OCI-LY7 (cell line): Measurements from ENCODE around the gene CNTN1. TPM values are rescaled to one million over a fixed set of nuclear protein-coding genes. Genes with fewer than 3 reads are reported as not detected.

ENCODE experiments used
- BruUV-seq: library from RNA; stranded (reverse); fragments of 400-500 nt; replicated peaks from 2 replicates; lab custom pipeline; 2021; lab: Mats Ljungman, UMichigan
- CTCF ChIA-PET: fragments of 300-600 bp; sonication (Branson Sonifier 250); formaldehyde crosslinking; loops from one replicate; lab custom pipeline; 2022; ENCODE audit warnings: antibody characterized with exemption; ENCODE audit not compliant: unreplicated experiment; lab: Charles Lee
- POLR2A ChIA-PET: fragments of 300-600 bp; sonication (Branson Sonifier 250); formaldehyde crosslinking; loops from one replicate; lab custom pipeline; 2022; ENCODE audit warnings: antibody characterized with exemption; lab: Charles Lee
- DNase-seq: peaks from one replicate; pipeline ENCODE4 v3.0.0-alpha.2; 2015; ENCODE audit warnings: low spot score
- H2AFZ ChIP-seq: fragments of 200-600 bp; sonication (generic), shearing (Covaris generic); 2 replicates; pipeline ENCODE4 v1.6.1; 2014; ENCODE audit warnings: mild to moderate bottlenecking, antibody characterized with exemption, low read length, moderate library complexity
- H3K27ac ChIP-seq: fragments of 200-600 bp; sonication (generic); 2 replicates; pipeline ENCODE4 v1.5.1; 2014; ENCODE audit warnings: mixed run types, low read depth, mild to moderate bottlenecking, moderate library complexity, low read length, inconsistent platforms; ENCODE audit not compliant: poor library complexity, severe bottlenecking
- H3K36me3 ChIP-seq: fragments of 200-600 bp; sonication (generic); 2 replicates; pipeline ENCODE4 v1.6.1; 2014; ENCODE audit warnings: mild to moderate bottlenecking, antibody characterized with exemption, low read length, moderate library complexity, mixed read lengths; ENCODE audit not compliant: insufficient read depth
- H3K4me1 ChIP-seq: fragments of 200-600 bp; sonication (generic); 2 replicates; pipeline ENCODE4 v1.5.1; 2014; ENCODE audit warnings: mild to moderate bottlenecking, low read length; ENCODE audit not compliant: insufficient read depth, poor library complexity, severe bottlenecking
- H3K4me2 ChIP-seq: fragments of 200-600 bp; sonication (generic); 2 replicates; pipeline ENCODE4 v1.6.1; 2014; ENCODE audit warnings: mild to moderate bottlenecking, low read length
- H3K4me3 ChIP-seq: fragments of 200-600 bp; sonication (generic); 2 replicates; pipeline ENCODE4 v1.5.1; 2014; ENCODE audit warnings: mild to moderate bottlenecking, low read depth, low read length; ENCODE audit not compliant: poor library complexity, severe bottlenecking
- H3K79me2 ChIP-seq: fragments of 200-600 bp; sonication (generic); 2 replicates; pipeline ENCODE4 v1.6.1; 2016; ENCODE audit warnings: low read depth, mild to moderate bottlenecking, low read length, moderate library complexity, mixed read lengths; ENCODE audit not compliant: insufficient read depth
- H3K9me2 ChIP-seq: fragments of 200-600 bp; sonication (generic); 2 replicates; pipeline ENCODE4 v1.6.1; 2016; ENCODE audit warnings: mild to moderate bottlenecking, low read length, mixed read lengths; ENCODE audit not compliant: insufficient read depth
- H3K9me3 ChIP-seq: fragments of 200-600 bp; sonication (generic); 2 replicates; pipeline ENCODE4 v1.6.1; 2014; ENCODE audit warnings: mild to moderate bottlenecking, mixed run types, low read length, mixed read lengths
- H4K20me1 ChIP-seq: fragments of 200-600 bp; sonication (generic); 2 replicates; pipeline ENCODE4 v1.6.1; 2014; ENCODE audit warnings: mild to moderate bottlenecking, antibody characterized with exemption, low read length, moderate library complexity, mixed read lengths; ENCODE audit not compliant: insufficient read depth
- EZH2phosphoT487 ChIP-seq: fragments of 200-600 bp; sonication (generic); IDR thresholded peaks from 2 replicates; pipeline ENCODE4 v1.6.1; 2018; ENCODE audit warnings: low read depth, borderline replicate concordance, mild to moderate bottlenecking, mixed run types, antibody characterized with exemption, low read length, moderate library complexity, mixed read lengths
- intact Hi-C: fragments of 100-400 bp; cut with micrococcal nuclease; formaldehyde crosslinking; loops from one replicate; pipeline ENCODE4 v1.10.0; 2022; ENCODE audit not compliant: unreplicated experiment
- total RNA-seq, 2 experiments: library from RNA; depleted of rRNA in 1 of 2; stranded (reverse); fragments of >200 nt in 1 of 2; shearing (Covaris generic) in 1 of 2; gene quantifications; 2 replicates each; pipeline ENCODE4 v1.2.3, GENCODE V29; 2014 to 2022
- TF ChIP-seq, protein P1 (sequence below): fragments of 200-600 bp; sonication (generic); conservative IDR thresholded peaks from 2 replicates; pipeline ENCODE4 v1.5.1; 2014; ENCODE audit warnings: mild to moderate bottlenecking, antibody characterized with exemption, low read length, moderate library complexity, mixed read lengths

Gene CNTN1
- total RNA-seq, 2 experiments from 2014 or later, result not detected

DNA sequence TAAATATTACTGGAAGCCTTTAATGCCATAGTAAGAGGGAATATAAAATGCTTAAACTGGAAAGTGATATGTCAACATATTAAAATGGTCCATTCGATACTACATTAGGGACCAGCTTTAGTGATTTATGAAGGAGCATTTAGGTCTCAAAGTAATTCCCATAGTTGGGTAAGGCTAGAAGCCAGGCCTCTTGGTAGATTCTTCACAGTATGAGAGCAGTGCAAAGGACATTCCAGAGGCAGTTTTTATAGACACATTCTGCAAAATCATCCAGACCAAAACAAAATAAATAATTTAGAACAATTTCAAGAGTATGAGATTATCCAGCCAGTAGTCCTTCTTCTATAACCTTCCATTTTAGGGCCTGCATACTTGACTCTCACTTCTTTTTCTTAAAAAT, 353.3 kb downstream of the CNTN1 start:
- H3K4me1 ChIP-seq, result no peaks in the 10 kb centered on the region

DNA sequence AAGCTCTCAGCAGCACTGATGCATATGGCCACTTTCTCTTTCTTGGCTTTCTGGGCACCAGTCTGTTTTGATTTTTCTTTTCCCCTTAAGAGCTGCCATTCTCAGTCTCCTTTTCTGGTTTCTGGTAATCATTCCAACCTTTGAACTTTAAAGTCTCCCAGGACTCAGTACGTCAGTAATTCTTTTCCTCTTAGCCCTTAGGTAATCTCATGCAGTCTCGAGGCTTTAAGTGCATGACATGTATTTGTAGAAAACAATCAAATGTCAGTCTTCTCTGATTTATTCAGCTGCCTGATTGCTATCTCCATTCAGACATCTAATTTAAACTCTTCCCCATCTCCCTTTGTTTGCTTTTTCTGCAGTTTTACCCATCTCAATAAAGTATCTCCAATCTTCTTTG, 356.8 kb downstream of the CNTN1 start:
- Histone ChIP-seq H2AFZ (no peak overlapping the region), H3K79me2 (no peaks in the 10 kb centered on the region), H3K4me3 (no peak overlapping the region), H3K4me2 (no peak overlapping the region), H3K27ac (no peak overlapping the region), H4K20me1 (no peaks in the 10 kb centered on the region), H3K9me2 (no peaks in the 10 kb centered on the region), H3K36me3 (no peaks in the 10 kb centered on the region), H3K9me3 (no peaks in the 10 kb centered on the region), H3K4me1 (no peaks in the 10 kb centered on the region)
- intact Hi-C loops, result no loop called here
- DNase-seq, result no peak
- BruUV-seq, result no TSS peak
- CTCF ChIA-PET, result no interaction called here
- TF ChIP-seq EZH2phosphoT487, result no peak
- TF ChIP-seq, protein P1, sequence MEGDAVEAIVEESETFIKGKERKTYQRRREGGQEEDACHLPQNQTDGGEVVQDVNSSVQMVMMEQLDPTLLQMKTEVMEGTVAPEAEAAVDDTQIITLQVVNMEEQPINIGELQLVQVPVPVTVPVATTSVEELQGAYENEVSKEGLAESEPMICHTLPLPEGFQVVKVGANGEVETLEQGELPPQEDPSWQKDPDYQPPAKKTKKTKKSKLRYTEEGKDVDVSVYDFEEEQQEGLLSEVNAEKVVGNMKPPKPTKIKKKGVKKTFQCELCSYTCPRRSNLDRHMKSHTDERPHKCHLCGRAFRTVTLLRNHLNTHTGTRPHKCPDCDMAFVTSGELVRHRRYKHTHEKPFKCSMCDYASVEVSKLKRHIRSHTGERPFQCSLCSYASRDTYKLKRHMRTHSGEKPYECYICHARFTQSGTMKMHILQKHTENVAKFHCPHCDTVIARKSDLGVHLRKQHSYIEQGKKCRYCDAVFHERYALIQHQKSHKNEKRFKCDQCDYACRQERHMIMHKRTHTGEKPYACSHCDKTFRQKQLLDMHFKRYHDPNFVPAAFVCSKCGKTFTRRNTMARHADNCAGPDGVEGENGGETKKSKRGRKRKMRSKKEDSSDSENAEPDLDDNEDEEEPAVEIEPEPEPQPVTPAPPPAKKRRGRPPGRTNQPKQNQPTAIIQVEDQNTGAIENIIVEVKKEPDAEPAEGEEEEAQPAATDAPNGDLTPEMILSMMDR, result no peak
- POLR2A ChIA-PET, result no interaction called here

More for the DNA sequence above, 353.3 kb downstream of the CNTN1 start:
- intact Hi-C loops, result no loop called here
- DNase-seq, result no peak
- TF ChIP-seq EZH2phosphoT487, result no peak
- TF ChIP-seq, protein P1, result no peak
- Histone ChIP-seq H3K9me2 (no peaks in the 10 kb centered on the region), H2AFZ (no peak overlapping the region), H3K9me3 (no peaks in the 10 kb centered on the region), H3K4me3 (no peak overlapping the region), H4K20me1 (no peaks in the 10 kb centered on the region), H3K4me2 (no peak overlapping the region), H3K36me3 (no peaks in the 10 kb centered on the region), H3K27ac (no peak overlapping the region), H3K79me2 (no peaks in the 10 kb centered on the region)
- ChIA-PET CTCF (no interaction called here), POLR2A (no interaction called here)
- BruUV-seq, result no TSS peak

- Histone ChIP-seq H3K4me1 (no peaks in the 10 kb centered on the region), H4K20me1 (no peaks in the 10 kb centered on the region), H3K9me2 (no peaks in the 10 kb centered on the region), H3K79me2 (no peaks in the 10 kb centered on the region), H2AFZ (no peak overlapping the region), H3K27ac (no peak overlapping the region), H3K9me3 (no peaks in the 10 kb centered on the region), H3K4me2 (no peak overlapping the region), H3K36me3 (no peaks in the 10 kb centered on the region), H3K4me3 (no peak overlapping the region)
- POLR2A ChIA-PET, result no interaction called here
- CTCF ChIA-PET, result no interaction called here
- intact Hi-C loops, result loop anchor here (5.0 kb wide), 1 partner anchor 50 kb away; no protein-coding TSS in a partner anchor
- TF ChIP-seq, protein P1, result no peak
- no peak for TF ChIP-seq EZH2phosphoT487
- no TSS peak for BruUV-seq
- no peak for DNase-seq
Observed at GRCh38 chr12:41051954-41052353, 359.7 kb downstream of the CNTN1 start.
